Measurements from ENCODE around the gene ZCCHC8.

ZCCHC8 gene

DNA sequence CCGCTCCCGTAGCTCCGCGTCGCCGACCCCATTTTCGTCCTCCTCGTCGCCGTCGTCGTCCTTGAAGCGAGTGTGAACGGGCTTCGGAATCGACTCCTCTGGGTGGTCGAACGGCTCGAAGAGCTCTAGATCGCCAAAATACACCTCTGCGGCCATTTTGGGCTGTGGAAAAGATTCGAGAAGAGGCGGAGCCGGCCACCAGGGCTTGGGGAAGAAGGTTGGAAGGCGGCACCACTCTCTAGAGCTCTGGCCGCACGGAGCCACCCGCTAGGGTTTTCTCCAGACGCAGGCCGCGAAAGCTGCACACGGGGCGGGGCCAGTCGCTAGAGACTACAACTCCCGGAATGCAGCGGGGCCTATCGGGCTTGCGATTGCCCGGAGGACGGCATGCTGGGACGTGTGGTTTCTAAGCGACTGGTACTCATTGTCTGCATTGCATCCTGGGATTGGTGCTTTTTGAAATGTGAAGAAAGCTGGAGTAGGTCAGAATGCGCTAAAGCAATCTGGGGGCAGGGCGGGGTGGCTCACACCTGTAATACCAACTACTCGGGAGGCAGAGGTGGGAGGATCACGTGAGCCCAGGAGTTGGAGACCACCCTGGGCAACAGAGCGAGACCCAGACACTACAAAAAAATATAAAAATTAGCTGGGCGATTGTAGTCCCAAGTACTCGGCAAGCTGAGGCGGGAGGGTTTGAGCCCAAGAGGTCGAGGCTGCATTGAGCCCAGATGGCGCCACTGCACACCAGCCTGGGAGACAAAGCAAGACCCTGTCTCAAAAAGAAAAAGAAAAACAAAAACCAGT is at the start of gene ZCCHC8:
Gene ZCCHC8, minus strand, starts transcription at position 248 of the 804 bp plus-strand sequence. Its CDS starts 92 bp downstream, at position 156.
- DNase-seq (ENCODE audit: low spot score) = peak; percentile 96
- peak; percentile 75 for FAIRE-seq

DNA sequence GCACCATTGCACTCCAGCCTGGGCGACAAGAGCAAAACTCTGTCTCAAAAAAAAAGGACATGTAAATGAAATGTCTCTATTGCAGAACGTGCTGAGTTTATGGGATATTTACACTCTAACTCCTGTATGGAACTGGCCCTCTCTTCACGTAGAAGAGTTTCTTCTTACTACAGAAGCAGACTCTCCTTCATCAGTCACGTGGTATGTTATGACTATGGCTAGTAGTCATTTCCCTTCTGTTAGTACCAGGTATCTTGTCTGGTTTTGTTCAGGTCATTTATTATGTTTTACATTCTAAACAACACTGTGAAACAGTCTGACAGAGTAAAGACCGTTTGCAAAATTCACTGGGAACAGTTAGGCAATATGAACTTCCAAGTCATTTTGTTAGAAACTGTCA is 46.6 kb upstream of the ZCCHC8 start:
- DNase-seq (ENCODE audit: low spot score) (no peak), FAIRE-seq (no peak)

DNA sequence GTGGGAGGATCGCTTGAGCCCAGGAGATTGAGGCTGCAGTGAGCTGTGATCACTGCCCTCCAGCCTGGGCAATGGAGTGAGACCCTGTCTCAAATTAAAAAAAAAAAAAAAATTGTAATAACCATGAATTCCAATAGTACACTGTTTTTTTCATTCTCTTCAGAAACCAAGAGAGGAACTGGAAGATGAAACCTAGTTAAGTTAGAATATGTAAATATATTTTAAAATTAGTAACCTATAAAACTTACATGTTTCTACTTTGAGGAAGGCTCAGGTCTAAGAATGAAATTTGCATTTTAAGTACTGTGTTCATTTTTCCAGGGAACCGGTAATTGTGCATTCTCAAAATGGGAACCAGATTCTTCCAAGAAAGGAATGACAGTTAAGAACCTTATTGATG is 45.1 kb upstream of the ZCCHC8 start:
- FAIRE-seq (no peak), DNase-seq (ENCODE audit: low spot score) (no peak)

DNA sequence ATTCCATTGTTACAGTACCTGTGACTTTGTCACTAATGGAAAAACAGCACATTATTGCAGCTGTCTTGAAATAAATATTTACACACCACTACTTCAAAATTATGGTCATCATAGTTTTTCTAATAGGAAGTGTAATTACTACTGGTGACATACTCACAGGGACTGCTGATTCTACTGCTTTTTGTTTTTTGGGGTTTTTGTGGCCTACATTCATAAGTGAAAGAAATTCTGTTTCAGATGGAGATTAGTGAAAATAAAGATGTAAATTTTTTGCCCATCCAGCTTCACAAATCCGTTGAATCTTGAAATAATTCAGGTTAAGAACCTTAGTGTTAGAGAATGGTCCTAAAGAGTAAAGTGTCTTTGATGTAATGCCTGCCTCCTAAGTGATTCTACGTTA is 43.8 kb upstream of the ZCCHC8 start:
- FAIRE-seq = no peak
- no peak for DNase-seq (ENCODE audit: low spot score)

DNA sequence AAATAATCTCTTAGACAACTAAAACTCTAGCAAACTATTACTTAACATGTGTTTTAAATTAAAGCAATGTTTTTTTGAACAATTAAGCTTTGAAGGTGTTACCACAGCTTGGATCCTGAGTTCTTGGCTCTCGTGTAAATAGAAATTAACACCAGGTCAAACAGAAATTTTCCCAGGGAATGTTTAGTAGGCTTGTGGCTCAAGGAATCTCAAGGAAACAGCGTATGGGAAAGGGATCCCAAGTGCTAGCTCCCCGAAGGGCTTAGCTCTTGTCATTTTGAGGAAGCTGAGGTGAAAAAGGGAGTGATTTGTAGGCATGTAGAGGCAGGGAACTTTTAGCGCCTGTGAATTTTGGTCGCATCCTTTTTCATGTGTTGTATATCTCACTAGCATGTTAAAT is 37.8 kb upstream of the ZCCHC8 start:
- no peak for DNase-seq (ENCODE audit: low spot score)
- FAIRE-seq = no peak

DNA sequence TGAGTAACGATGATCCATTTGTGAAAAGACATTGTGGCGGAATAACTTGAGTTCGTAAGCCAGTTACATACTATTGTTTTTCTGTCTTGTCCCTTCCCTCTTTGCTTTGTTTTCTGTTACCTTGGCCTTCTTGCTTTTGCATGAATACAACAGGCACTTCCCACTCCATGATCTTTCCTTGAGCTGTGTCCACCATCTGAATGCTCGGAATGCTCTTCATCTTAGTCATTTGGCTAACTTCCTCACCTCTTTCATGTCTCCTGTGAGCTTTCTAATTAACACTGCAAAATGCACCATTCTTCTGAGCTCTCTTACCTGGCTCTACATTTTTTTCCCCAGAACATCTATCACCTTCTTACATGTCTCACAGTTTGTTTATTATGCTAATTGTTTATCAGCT is 36.3 kb upstream of the ZCCHC8 start:
- DNase-seq (ENCODE audit: low spot score) (no peak), FAIRE-seq (no peak)

DNA sequence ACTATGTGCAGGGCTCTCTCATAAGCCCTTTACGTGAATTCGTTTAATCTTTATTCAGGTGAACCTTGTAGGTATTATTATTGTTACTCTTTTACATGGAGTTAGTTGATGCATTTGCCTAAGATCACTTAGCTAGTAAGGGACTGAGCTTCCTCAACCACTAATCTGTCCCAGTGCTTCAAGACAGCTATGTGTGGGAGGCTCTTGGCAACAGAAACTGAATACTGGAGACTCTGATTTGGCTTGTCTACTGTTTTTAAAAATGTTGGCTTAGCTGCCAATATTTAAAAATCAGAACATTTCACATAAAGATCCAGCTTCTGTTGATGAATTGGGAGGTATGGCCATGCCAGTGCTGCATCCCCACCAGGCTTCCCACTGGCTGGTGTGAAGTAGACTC is 33.1 kb upstream of the ZCCHC8 start:
- DNase-seq (ENCODE audit: low spot score) = no peak
- no peak for FAIRE-seq

DNA sequence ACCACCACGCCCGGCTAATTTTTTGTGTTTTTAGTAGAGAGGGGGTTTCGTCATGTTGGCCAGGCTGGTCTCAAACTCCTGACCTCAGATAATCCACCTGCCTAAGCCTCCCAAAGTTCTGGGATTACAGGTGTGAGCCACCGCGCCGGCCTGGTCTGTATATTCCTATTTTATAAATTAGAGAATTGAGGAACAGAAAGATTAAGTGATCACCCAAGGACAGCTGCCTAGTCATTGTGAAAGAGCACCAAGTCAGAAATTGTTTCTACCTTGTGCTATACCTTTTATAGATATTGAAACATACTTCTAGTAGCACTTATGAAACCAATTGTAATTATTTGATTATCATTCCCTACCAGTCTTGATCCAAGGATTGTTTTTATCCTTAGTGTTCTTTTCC is 28.3 kb upstream of the ZCCHC8 start:
- no peak for DNase-seq (ENCODE audit: low spot score)
- no peak for FAIRE-seq

DNA sequence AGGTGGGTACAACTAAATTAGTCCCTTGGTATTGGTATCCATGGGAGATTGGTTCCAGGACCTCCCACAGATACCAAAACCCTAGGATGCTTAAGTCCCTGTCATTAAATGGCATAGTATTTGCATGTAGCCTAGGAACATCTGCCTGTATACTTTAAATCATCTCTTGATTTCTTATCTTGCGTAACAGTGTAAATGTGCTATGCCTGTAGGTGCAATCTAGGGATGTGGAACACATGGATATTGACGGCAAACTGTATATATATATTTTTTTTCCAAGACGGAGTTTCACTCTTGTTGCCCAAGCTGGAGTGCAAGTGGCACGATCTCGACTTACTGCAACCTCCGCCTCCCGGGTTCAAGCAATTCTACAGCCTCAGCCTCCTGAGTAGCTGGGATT is 27.9 kb upstream of the ZCCHC8 start:
- FAIRE-seq = no peak
- DNase-seq (ENCODE audit: low spot score) = no peak

DNA sequence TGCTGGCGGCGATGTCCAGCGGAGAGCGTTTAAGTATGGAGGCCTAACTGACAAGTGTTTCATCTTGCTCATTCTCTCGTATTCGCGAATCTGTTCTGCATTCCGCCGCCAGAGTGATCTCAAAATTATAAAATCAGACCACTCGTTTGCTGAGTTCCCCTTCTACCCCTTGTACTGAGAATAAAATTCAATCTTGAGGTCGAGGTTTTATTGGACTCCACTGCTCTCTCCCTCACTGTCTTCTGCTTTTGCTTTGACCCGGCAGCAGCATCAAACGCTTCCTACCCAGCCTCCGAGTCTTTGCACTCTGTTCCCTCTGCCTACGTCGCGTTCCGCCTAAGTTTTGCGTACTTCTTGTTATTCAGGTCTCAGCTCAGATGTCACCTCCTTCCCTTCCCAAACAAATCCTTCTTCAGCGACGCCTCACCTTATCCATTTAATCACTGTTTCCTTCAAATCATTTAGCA is 26.8 kb upstream of the ZCCHC8 start:
- DNase-seq (ENCODE audit: low spot score) = peak; percentile 23
- no peak for FAIRE-seq

DNA sequence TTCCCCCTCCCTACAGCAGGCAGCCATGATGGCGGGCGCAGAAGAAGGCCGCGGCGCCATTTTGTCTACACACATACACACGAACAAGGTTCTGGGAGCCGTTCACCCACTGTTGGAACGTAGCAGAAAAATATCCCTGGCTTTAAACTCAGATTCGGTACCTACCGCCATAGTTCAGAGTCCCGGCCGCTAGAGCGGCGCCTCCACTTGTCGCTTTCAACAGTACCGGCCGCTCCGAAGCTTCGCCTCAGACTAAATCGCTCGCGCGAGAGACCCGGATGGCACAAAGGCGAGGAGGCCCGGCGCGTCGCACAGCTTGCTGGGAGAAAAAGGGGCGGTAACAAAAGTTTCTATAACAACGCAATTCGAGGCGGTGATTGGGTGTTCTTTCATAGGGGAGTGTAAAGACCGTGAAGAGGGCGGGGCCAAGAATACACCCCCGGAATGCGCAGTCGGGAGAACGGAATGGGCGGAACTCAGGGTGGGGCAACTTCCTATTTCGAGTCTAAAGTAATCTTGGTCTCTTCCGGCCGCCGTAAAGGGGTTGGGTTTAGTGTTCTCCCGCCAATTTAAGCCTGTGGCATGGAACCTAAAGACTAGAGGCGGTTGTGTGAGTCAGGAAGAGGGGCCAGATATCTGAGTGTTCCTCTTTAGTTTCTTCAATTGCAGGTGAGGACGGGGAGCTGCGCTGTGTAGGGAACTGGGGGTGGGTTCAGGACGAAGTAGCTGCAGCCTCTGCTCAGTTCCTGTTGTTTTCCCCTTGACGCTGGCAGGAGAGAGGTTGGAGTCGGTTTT is 26.1 kb upstream of the ZCCHC8 start, which contains the start of the genes KNTC1 and RSRC2:
Gene KNTC1, plus strand, starts transcription at position 567 of the 795 bp plus-strand sequence. CDS start 2,815 bp downstream, outside the sequence.
Gene RSRC2, minus strand, starts transcription at position 254 of the 795 bp plus-strand sequence. Its CDS starts 83 bp downstream, at position 171.
- FAIRE-seq = no peak

DNA sequence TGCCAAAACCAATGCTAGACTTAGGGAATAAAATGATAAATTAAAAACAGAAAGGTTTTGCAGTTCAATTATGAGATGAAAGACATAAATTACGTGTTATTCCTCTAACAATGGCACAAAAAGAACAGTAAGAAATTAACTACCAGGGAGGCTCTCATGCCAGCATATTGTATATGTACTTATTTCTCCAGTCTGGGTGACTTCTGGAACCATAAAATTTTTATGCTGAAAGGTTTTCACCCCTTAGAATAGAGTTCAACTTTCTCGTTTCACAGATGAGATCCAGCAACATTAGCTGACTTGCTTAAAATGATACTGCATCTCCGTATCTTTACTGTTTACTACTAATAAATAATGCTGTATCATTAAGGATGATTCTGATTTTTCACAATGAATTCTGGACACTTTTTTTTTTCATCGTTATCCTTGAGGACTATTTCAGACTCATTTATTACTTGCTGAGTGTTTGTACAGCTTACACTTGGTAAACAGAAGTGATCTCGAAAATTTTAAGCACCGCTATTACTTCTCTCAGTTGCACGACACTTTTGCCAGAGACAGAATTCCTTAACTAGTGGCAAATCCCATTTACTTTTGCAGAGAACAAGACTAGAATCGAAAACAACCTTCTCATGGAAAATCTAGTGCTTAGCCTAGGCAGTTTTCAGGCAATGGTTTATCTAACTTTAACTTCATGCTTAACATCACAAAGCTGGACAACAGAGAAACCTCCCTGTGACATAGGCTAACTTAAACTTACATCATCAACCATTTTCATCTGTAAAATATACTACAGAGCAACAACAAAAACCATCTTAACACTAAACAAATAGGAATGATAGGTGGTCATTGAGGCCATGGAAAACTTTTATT is 23.4 kb upstream of the ZCCHC8 start:
- DNase-seq (ENCODE audit: low spot score) = no peak
- no peak for FAIRE-seq

More for the DNA sequence above, 26.1 kb upstream of the ZCCHC8 start, which contains the start of the genes KNTC1 and RSRC2:
- peak; percentile 99 for DNase-seq (ENCODE audit: low spot score)

DNA sequence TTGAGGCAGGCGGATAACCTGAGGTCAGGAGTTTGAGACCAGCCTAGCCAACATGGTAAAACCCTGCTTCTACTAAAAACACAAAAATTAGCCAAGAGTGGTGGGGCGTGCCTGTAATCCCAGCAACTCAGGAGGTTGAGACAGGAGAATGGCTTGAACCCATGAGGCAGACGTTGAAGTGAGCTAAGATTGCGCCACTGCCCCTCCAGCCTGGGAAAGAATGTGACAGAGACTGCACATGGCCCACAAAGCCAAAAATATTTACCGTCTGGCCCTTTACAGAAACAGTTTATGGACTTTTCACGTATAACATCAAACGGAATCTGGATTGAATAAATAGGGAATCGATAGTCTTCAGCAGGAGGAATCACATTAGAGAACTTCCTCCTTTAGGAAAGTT is 22.5 kb upstream of the ZCCHC8 start:
- FAIRE-seq (no peak), DNase-seq (ENCODE audit: low spot score) (no peak)

DNA sequence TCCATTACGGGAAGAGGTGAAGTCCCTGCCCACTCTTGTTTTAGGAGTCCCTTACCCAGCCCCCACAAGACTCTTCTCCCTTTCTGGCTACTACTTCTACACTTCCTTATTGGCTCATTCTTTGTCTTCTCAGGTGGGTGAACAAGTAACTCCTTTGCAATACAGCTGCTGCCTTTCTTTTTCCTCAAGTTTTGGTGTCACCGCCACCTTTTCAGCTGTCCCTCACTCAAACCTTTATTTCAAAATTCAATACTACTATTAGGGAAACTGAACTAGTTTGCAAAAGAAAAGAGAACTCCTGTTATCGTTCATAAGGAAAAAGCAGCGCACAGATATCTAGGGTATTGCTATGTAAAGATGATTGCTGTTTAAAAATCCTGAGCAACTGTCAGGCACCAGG is 19.9 kb upstream of the ZCCHC8 start:
- FAIRE-seq (no peak), DNase-seq (ENCODE audit: low spot score) (no peak)

DNA sequence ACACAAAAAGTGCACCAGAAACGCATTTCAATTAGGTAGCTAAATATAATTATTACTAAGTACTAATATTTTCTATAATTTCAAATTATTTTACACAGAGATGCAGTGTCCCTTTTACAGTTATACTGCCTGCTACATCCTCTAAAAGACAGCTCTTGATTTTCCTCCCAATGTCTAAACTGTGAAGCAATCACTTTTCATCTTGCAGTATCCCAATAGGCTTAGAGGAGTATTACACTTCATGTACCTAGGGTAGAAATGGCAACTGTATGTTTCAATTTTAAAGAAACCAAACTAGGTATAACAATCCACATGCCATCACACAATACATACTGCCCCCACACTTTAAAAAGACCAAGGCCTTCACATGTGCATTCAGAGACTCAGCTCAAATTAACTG is 18.7 kb upstream of the ZCCHC8 start:
- no peak for FAIRE-seq

DNA sequence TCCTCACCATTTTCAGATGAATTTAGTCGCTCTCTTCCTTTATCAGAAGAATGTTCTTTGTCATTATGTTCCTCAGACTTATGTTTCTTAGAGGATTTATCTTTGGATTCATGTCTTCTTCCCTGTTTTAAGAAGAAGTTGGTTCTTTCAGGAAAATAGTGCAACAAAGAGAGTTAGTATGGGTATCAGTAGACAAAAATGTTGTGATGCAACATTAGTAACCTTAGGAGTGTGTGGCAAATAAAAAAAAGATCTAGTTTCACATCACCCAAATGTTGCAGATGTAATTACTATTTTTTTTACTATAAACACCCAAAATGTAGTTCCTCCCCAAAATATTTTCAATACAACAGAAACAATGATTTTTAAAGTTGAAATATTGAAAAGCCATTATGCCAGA is 18.2 kb upstream of the ZCCHC8 start:
- DNase-seq (ENCODE audit: low spot score) (no peak), FAIRE-seq (no peak)

More for the DNA sequence above, 18.7 kb upstream of the ZCCHC8 start:
- no peak for DNase-seq (ENCODE audit: low spot score)

DNA sequence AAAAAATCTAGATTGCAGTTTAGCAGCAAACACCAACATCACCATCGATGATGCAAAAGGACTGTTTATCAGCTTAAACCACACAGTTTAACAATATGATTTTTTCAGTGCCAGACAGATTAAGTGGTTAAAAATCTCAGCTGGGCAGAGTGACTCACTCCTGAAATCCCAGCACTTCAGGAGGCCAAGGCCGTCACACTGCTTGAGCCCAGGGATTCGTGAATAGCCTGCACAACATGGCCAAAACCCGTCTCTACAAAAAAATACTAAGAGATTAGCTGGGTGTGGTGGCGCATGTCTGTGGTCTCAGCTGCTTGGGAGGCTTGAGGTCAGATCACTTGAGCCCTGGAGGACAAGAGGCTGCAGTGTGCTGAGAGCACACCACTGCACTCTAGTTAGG is 17.1 kb upstream of the ZCCHC8 start:
- DNase-seq (ENCODE audit: low spot score) = no peak

DNA sequence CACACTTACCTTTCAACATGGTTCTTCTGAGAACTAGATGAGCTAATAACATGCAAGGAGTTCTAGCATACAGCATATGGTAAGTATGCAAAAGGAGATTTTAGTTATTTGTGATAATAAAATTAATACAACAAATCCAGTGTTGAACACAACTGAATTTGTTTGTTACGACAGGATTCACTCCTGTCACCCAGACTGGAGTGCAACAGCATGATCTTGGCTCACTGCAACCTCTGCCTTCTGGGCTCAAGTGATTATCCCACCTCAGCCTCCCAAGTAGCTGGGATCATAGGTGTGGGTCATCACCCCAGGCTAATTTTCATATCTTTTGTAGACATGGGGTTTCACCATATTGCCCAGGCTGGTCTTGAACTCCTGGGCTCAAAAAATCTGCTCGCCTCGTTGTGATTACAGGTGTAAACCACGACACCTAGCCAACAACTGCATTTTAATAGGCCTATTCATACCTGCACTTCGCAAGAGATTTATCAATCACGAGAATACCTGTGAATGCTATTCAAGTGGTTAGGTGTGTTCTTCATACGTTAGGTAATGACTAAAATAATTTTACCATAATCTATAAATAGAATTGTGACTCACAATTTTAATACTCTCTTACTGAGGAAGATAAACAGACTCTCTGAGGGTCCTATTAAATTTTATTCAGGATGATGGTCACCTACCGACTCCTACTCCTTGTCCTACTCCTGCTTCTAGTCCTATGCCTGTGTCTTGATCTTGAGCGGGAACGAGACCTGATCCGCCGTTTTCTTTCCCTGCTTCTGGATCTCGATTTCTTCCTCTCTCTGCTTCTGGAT is 16.0 kb upstream of the ZCCHC8 start:
- no peak for FAIRE-seq
- DNase-seq (ENCODE audit: low spot score) = no peak

More for the DNA sequence above, 17.1 kb upstream of the ZCCHC8 start:
- no peak for FAIRE-seq

DNA sequence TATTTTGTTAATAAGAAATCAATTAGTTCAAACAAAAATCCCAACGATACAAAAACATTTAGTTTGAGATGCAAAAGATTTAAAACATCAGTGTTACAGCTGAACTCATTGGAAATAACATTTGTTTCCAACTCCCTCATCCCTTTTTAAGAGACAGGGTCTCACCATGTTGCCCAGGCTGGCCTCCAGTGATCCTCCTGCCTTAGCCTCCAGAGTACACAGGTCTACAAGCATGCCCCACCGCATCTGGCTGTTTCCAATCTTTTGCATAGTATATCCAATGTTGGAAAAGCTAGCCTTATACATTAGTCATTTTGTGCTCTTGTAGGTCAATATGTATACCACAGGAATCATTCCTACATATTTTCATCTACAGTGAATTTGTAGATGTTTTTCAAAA is 14.5 kb upstream of the ZCCHC8 start:
- no peak for DNase-seq (ENCODE audit: low spot score)
- FAIRE-seq = no peak

DNA sequence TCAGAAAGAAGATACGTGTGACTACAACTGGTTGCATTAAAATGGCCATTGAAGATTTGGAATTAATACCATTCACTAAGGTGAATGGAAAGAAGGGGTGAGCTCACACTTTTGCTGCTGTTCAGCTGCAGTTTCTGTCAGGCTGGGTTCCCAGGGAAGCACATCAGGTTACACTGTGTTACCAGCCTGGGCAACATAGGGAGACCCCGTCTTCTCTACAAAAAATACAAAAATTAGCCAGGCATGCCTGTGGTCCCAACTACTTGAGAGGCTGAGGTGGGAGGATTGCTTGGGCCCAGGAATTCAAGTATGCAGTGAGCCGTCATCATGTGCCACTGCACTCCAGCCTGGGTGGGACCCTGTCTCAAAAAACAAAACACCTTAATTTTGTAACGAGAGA is 12.9 kb upstream of the ZCCHC8 start:
- DNase-seq (ENCODE audit: low spot score) = no peak
- FAIRE-seq = no peak

Measured in urothelium cell line (cell line).